GM23338 (cell line): ENCODE data around the gene BANK1. TPM values are rescaled to one million over a fixed set of nuclear protein-coding genes. Genes with fewer than 3 reads are reported as not detected.

Source experiments
- ATAC-seq: fragments of 200-7000 bp; cut with Tn5 transposase; 3 replicates; pipeline ENCODE4 v1.9.1; 2020
- DNase-seq: peaks from one replicate; pipeline ENCODE4 v3.0.0-alpha.2; 2015; ENCODE audit warnings: low spot score
- H2AFZ ChIP-seq: fragments of 200-600 bp; sonication (generic); 2 replicates; pipeline ENCODE4 v1.8.0; 2016; ENCODE audit warnings: antibody characterized with exemption, mild to moderate bottlenecking, moderate library complexity
- H3F3A ChIP-seq: fragments of 200-600 bp; sonication (generic); replicated peaks from 2 replicates; pipeline ENCODE4 v1.8.0; 2017; ENCODE audit warnings: antibody characterized with exemption, mixed run types, low read depth
- H3K27ac ChIP-seq: fragments of 200-600 bp; sonication (generic); 2 replicates; pipeline ENCODE4 v1.6.1; 2016; ENCODE audit warnings: low read depth
- H3K27me3 ChIP-seq: fragments of 200-600 bp; sonication (generic); 2 replicates; pipeline ENCODE4 v1.8.0; 2016; ENCODE audit warnings: mild to moderate bottlenecking, mixed run types, moderate library complexity; ENCODE audit not compliant: insufficient read depth
- H3K36me3 ChIP-seq: fragments of 200-600 bp; sonication (generic); 2 replicates; pipeline ENCODE4 v1.8.0; 2016; ENCODE audit warnings: mild to moderate bottlenecking; ENCODE audit not compliant: insufficient read depth
- H3K4me1 ChIP-seq: fragments of 200-600 bp; sonication (generic); 2 replicates; pipeline ENCODE4 v1.8.0; 2016; ENCODE audit warnings: mild to moderate bottlenecking, moderate library complexity; ENCODE audit not compliant: insufficient read depth
- H3K4me2 ChIP-seq: fragments of 200-600 bp; sonication (generic); 2 replicates; pipeline ENCODE4 v1.7.1; 2017; ENCODE audit warnings: mixed run types
- H3K4me3 ChIP-seq: fragments of 200-600 bp; sonication (generic); 2 replicates; pipeline ENCODE4 v1.6.1; 2016; ENCODE audit warnings: mixed run types
- H3K79me2 ChIP-seq: fragments of 200-600 bp; sonication (generic); replicated peaks from 2 replicates; pipeline ENCODE4 v1.8.0; 2017; ENCODE audit warnings: mild to moderate bottlenecking; ENCODE audit not compliant: insufficient read depth
- H3K9me2 ChIP-seq: fragments of 200-600 bp; sonication (generic); 2 replicates; pipeline ENCODE4 v1.8.0; 2017; ENCODE audit not compliant: insufficient read depth
- H4K20me1 ChIP-seq: fragments of 200-600 bp; sonication (generic); replicated peaks from 2 replicates; pipeline ENCODE4 v1.8.0; 2017; ENCODE audit warnings: mild to moderate bottlenecking; ENCODE audit not compliant: insufficient read depth
- H3K27ac Mint-ChIP-seq: 2 replicates; pipeline ENCODE4 v1.8.0; 2020; ENCODE audit warnings: inconsistent platforms, mild to moderate bottlenecking, moderate library complexity, mixed read lengths
- H3K27me3 Mint-ChIP-seq: 3 replicates; pipeline ENCODE4 v1.8.0; 2022; ENCODE audit warnings: low read depth, mild to moderate bottlenecking, moderate library complexity, mixed read lengths, inconsistent platforms; ENCODE audit not compliant: insufficient read depth, poor library complexity
- H3K36me3 Mint-ChIP-seq: 3 replicates; pipeline ENCODE4 v1.8.0; 2021; ENCODE audit warnings: low read depth, mild to moderate bottlenecking, inconsistent platforms, moderate library complexity, mixed read lengths
- H3K4me1 Mint-ChIP-seq: 3 replicates; pipeline ENCODE4 v1.8.0; 2020; ENCODE audit warnings: mild to moderate bottlenecking, inconsistent platforms, mixed read lengths
- H3K4me3 Mint-ChIP-seq: 3 replicates; pipeline ENCODE4 v1.8.0; 2021; ENCODE audit warnings: moderate library complexity, mild to moderate bottlenecking, inconsistent platforms, mixed read lengths
- H3K9me3 Mint-ChIP-seq: 3 replicates; pipeline ENCODE4 v1.8.0; 2020; ENCODE audit warnings: moderate library complexity, mild to moderate bottlenecking, inconsistent platforms, mixed read lengths
- CTCF ChIP-seq, 2 experiments: fragments of 200-600 bp in 1 of 2; sonication (generic) in 1 of 2; conservative IDR thresholded peaks; 2 replicates each; pipeline versions ENCODE4 v1.5.1 to v1.6.1; 2016 to 2017; ENCODE audit warnings: antibody characterized with exemption in 2 of 2, low read depth in 2 of 2, mild to moderate bottlenecking in 2 of 2, moderate library complexity in 1 of 2
- ETS1 ChIP-seq: IDR thresholded peaks from 2 replicates; pipeline ENCODE4 v1.6.1; 2016; ENCODE audit warnings: antibody characterized with exemption
- EZH2 ChIP-seq: fragments of 200-600 bp; sonication (generic); IDR thresholded peaks from one replicate; pipeline ENCODE4 v1.8.0; 2017; ENCODE audit warnings: antibody characterized with exemption, mild to moderate bottlenecking, low read depth; ENCODE audit not compliant: unreplicated experiment
- EZH2phosphoT487 ChIP-seq: fragments of 200-600 bp; sonication (generic); IDR thresholded peaks from one replicate; pipeline ENCODE4 v1.8.1; 2018; ENCODE audit warnings: antibody characterized with exemption; ENCODE audit not compliant: unreplicated experiment
- JUNB ChIP-seq: IDR thresholded peaks from one replicate; pipeline ENCODE4 v1.6.1; 2016; ENCODE audit warnings: antibody characterized with exemption; ENCODE audit not compliant: unreplicated experiment
- NANOG ChIP-seq: IDR thresholded peaks from 2 replicates; pipeline ENCODE4 v1.6.1; 2016; ENCODE audit warnings: antibody characterized with exemption, borderline replicate concordance
- POLR2AphosphoS5 ChIP-seq: IDR thresholded peaks from 2 replicates; pipeline ENCODE4 v1.6.1; 2016; ENCODE audit warnings: antibody characterized with exemption, low read depth
- STAT1 ChIP-seq: IDR thresholded peaks from one replicate; pipeline ENCODE4 v1.6.1; 2016; ENCODE audit warnings: antibody characterized with exemption; ENCODE audit not compliant: unreplicated experiment
- ZNF114 ChIP-seq: fragments of 250-450 bp; sonication (Bioruptor Pico); IDR thresholded peaks from 2 replicates; pipeline ENCODE4 v1.5.0; 2020; ENCODE audit warnings: mild to moderate bottlenecking, moderate library complexity
- polyA plus RNA-seq: library from polyadenylated mRNA; unstranded; fragments of >200 nt; fragmentation: Nextera tagmentation; extraction: Ambion mirVana; gene quantifications from 2 replicates; pipeline ENCODE4 v1.2.1, GENCODE V29; 2016
- total RNA-seq: library from RNA; depleted of rRNA; stranded (reverse); fragments of >200 nt; shearing (Covaris generic); gene quantifications from 2 replicates; pipeline ENCODE4 v1.2.3, GENCODE V29; 2014

BANK1 gene
- total and polyA plus RNA-seq, 2 experiments from 2014 or later: 0.86 to 0.87 TPM

GRCh38 chr4:102037566-102037965 is 247.0 kb downstream of the BANK1 start:
- ATAC-seq: no peak
- H3K4me3 ChIP-seq: no peak overlapping the region
- H3K36me3 ChIP-seq: no peaks in the 10 kb centered on the region
- no peak overlapping the region for H3K4me2 ChIP-seq
- no peak overlapping the region for H2AFZ ChIP-seq
- H3K4me3 Mint-ChIP-seq: no peak overlapping the region
- H4K20me1 ChIP-seq: no peaks in the 10 kb centered on the region
- no peaks in the 10 kb centered on the region; the same call in 2 of the 3 replicates for H3K9me3 Mint-ChIP-seq
- no peaks in the 10 kb centered on the region for H3K36me3 Mint-ChIP-seq
- no peaks in the 10 kb centered on the region for H3F3A ChIP-seq
- H3K27ac Mint-ChIP-seq: no peak overlapping the region
- no peaks in the 10 kb centered on the region for H3K79me2 ChIP-seq
- H3K27me3 Mint-ChIP-seq: no peaks in the 10 kb centered on the region
- DNase-seq: no peak
- no peaks in the 10 kb centered on the region for H3K9me2 ChIP-seq
- no peaks in the 10 kb centered on the region for H3K4me1 ChIP-seq
- H3K4me1 Mint-ChIP-seq: no peaks in the 10 kb centered on the region
- H3K27ac ChIP-seq: no peak overlapping the region
- TF ChIP-seq JUNB (no peak), ETS1 (no peak), EZH2 (no peak)
- no peaks in the 10 kb centered on the region for H3K27me3 ChIP-seq

GRCh38 chr4:102042871-102043802 is 252.6 kb downstream of the BANK1 start:
- Histone ChIP-seq H3K9me2 (no peaks in the 10 kb centered on the region), H3K79me2 (no peaks in the 10 kb centered on the region), H4K20me1 (no peaks in the 10 kb centered on the region), H3K27me3 (no peaks in the 10 kb centered on the region), H3K4me1 (no peaks in the 10 kb centered on the region), H3K27ac (no peak overlapping the region), H3K4me2 (no peak overlapping the region), H3K36me3 (no peaks in the 10 kb centered on the region), H2AFZ (no peak overlapping the region), H3F3A (no peaks in the 10 kb centered on the region), H3K4me3 (no peak overlapping the region)
- Mint-ChIP-seq H3K4me3 (no peak overlapping the region), H3K27ac (no peak overlapping the region), H3K4me1 (no peaks in the 10 kb centered on the region), H3K27me3 (no peaks in the 10 kb centered on the region), H3K36me3 (no peaks in the 10 kb centered on the region), H3K9me3 (no peaks in the 10 kb centered on the region; the same call in 2 of the 3 replicates)
- TF ChIP-seq NANOG: no peak
- TF ChIP-seq STAT1: no peak
- no peak for TF ChIP-seq EZH2phosphoT487
- TF ChIP-seq ZNF114 (CRISPR knock-in tag): no peak
- no peak for TF ChIP-seq POLR2AphosphoS5
- TF ChIP-seq CTCF (conservative IDR thresholded peaks at IDR 0.05; ENCODE audit: low read depth in 2 of 2): no peak
- no peak for DNase-seq
- no peak for ATAC-seq
